Tibial nerve (tissue), 4 donors: ENCODE results near the gene PRKAG2. TPM values are rescaled to one million over a fixed set of nuclear protein-coding genes. Genes with fewer than 3 reads are reported as not detected.
A peak's percentile ranks its signal among the peaks of the same experiment; 100 is the strongest.
"Not testable (repeated sequence)": the region's sequence is repeated elsewhere in the genome, so short reads cannot be mapped to it uniquely, and the experiment has no call there.

Source experiments
- DNase-seq, 2 donors: peaks; one replicate each; pipeline ENCODE4 v3.0.0-alpha.2; 2019; ENCODE audit warnings: low spot score in 2 of 2
- H3K27ac ChIP-seq, 4 donors: fragments of 200-600 bp; sonication (generic) in 3 of 4; one replicate each; pipeline ENCODE4 v1.5.1; 2017 to 2019; ENCODE audit warnings: mild to moderate bottlenecking in 1 of 4
- H3K27me3 ChIP-seq, 2 donors: fragments of 200-600 bp; sonication (generic) in 1 of 2; one replicate each; pipeline versions ENCODE4 v1.5.1 to v1.6.0; 2017 to 2019
- H3K36me3 ChIP-seq, 3 donors: fragments of 200-600 bp; sonication (generic); one replicate each; pipeline ENCODE4 v1.5.1; 2018 to 2019
- H3K4me1 ChIP-seq, 4 donors: fragments of 200-600 bp; sonication (generic) in 3 of 4; one replicate each; pipeline ENCODE4 v1.5.1; 2017 to 2019
- H3K4me3 ChIP-seq, 4 donors: fragments of 200-600 bp; sonication (generic) in 3 of 4; one replicate each; pipeline ENCODE4 v1.5.1; 2017 to 2019; ENCODE audit warnings: mild to moderate bottlenecking in 1 of 4, moderate library complexity in 1 of 4
- H3K9me3 ChIP-seq, 4 donors: fragments of 200-600 bp; sonication (generic) in 3 of 4; one replicate each; pipeline ENCODE4 v1.5.1; 2017 to 2019
- CTCF ChIP-seq, 5 experiments: fragments of 200-600 bp in 3 of 5; fragments of 450-650 bp in 2 of 5; sonication (generic) in 3 of 5; IDR thresholded peaks; one replicate each; pipeline ENCODE4 v1.5.1; 2016 to 2019; ENCODE audit warnings: antibody characterized with exemption in 5 of 5, mild to moderate bottlenecking in 3 of 5, moderate library complexity in 2 of 5
- EP300 ChIP-seq, 2 donors: sonication (generic); formaldehyde crosslinking; IDR thresholded peaks; one replicate each; pipeline ENCODE4 v1.6.1; 2017; ENCODE audit warnings: antibody characterized with exemption in 2 of 2, mild to moderate bottlenecking in 1 of 2
- POLR2A ChIP-seq, 2 donors: fragments of 450-650 bp; IDR thresholded peaks; one replicate each; pipeline ENCODE4 v1.6.1; 2017; ENCODE audit warnings: antibody characterized with exemption in 2 of 2, mild to moderate bottlenecking in 2 of 2, moderate library complexity in 2 of 2
- WGBS, 2 donors: methylation state at CpG; one replicate each; pipeline ENCODE4 v1.1.5; 2018; 5-methylcytosine and 5-hydroxymethylcytosine counted together
- total RNA-seq, 4 donors: library from RNA; depleted of rRNA; stranded (reverse); fragments of >200 nt; gene quantifications; one replicate each; pipeline ENCODE4 v1.1.0, GENCODE V29; 2016

Gene PRKAG2
- total RNA-seq, 4 donors from 2014 or later = 24.5 to 82.6 (median 38.3) TPM

GRCh38 chr7:151800861-151801260 lies 76.1 kb downstream of the PRKAG2 start:
- peaks cover 0 to 12% (median 0%) of the 10 kb centered on the region in 3 donors for H3K36me3 ChIP-seq
- no peak for TF ChIP-seq CTCF (IDR thresholded peaks at IDR 0.05)
- TF ChIP-seq EP300 (IDR thresholded peaks at IDR 0.05) = no peak
- no peak for TF ChIP-seq POLR2A (IDR thresholded peaks at IDR 0.05)
- H3K4me1 ChIP-seq = peaks cover 0 to 27% (median 15%) of the 10 kb centered on the region in 4 donors
- 84% methylated on average over 4 of the region's 4 CpGs for WGBS, 2 donors
- no peak overlapping the region for H3K27ac ChIP-seq
- H3K4me3 ChIP-seq = no peak overlapping the region
- H3K9me3 ChIP-seq = no peaks in the 10 kb centered on the region
- no peaks in the 10 kb centered on the region for H3K27me3 ChIP-seq
- no peak for DNase-seq

GRCh38 chr7:151800391-151800790 lies 76.5 kb downstream of the PRKAG2 start:
- 84 to 87% methylated on average over 7 of the region's 7 CpGs for WGBS, 2 donors
- H3K9me3 ChIP-seq = no peaks in the 10 kb centered on the region
- no peak for DNase-seq

GRCh38 chr7:151799506-151799905 lies 77.4 kb downstream of the PRKAG2 start:
- TF ChIP-seq POLR2A (IDR thresholded peaks at IDR 0.05) = no peak
- no peak for TF ChIP-seq EP300 (IDR thresholded peaks at IDR 0.05)
- no peak for TF ChIP-seq CTCF (IDR thresholded peaks at IDR 0.05)
- H3K36me3 ChIP-seq = no peaks in the 10 kb centered on the region
- no peaks in the 10 kb centered on the region for H3K27me3 ChIP-seq
- WGBS, 2 donors = 92 to 96% methylated on average over 9 to 10 of the region's 15 CpGs
- H3K4me1 ChIP-seq = peaks cover 0 to 38% (median 15%) of the 10 kb centered on the region in 4 donors
- H3K4me3 ChIP-seq = no peak overlapping the region
- H3K27ac ChIP-seq = no peak overlapping the region
- DNase-seq = no peak
- H3K9me3 ChIP-seq = no peaks in the 10 kb centered on the region

More at GRCh38 chr7:151800391-151800790, 76.5 kb downstream of the PRKAG2 start:
- peaks cover 0 to 8% (median 0%) of the 10 kb centered on the region in 3 donors for H3K36me3 ChIP-seq
- H3K4me3 ChIP-seq = no peak overlapping the region
- peaks cover 0 to 29% (median 15%) of the 10 kb centered on the region in 4 donors for H3K4me1 ChIP-seq
- H3K27me3 ChIP-seq = no peaks in the 10 kb centered on the region
- no peak overlapping the region for H3K27ac ChIP-seq
- TF ChIP-seq EP300 (IDR thresholded peaks at IDR 0.05) (no peak), CTCF (IDR thresholded peaks at IDR 0.05) (no peak), POLR2A (IDR thresholded peaks at IDR 0.05) (no peak)

GRCh38 chr7:151798851-151799448 lies 78.0 kb downstream of the PRKAG2 start:
- Histone ChIP-seq H3K27ac (peak overlapping the region in 2 of 4 donors; percentile 73 to 81), H3K36me3 (no peaks in the 10 kb centered on the region), H3K27me3 (no peaks in the 10 kb centered on the region), H3K4me3 (no peak overlapping the region), H3K4me1 (peaks cover 0 to 43% (median 18%) of the 10 kb centered on the region in 4 donors), H3K9me3 (no peaks in the 10 kb centered on the region)
- WGBS, 2 donors = 90 to 92% methylated on average over 10 of the region's 10 CpGs
- TF ChIP-seq EP300 (IDR thresholded peaks at IDR 0.05) (no peak), POLR2A (IDR thresholded peaks at IDR 0.05) (no peak), CTCF (IDR thresholded peaks at IDR 0.05) (no peak)
- DNase-seq = no peak

DNA sequence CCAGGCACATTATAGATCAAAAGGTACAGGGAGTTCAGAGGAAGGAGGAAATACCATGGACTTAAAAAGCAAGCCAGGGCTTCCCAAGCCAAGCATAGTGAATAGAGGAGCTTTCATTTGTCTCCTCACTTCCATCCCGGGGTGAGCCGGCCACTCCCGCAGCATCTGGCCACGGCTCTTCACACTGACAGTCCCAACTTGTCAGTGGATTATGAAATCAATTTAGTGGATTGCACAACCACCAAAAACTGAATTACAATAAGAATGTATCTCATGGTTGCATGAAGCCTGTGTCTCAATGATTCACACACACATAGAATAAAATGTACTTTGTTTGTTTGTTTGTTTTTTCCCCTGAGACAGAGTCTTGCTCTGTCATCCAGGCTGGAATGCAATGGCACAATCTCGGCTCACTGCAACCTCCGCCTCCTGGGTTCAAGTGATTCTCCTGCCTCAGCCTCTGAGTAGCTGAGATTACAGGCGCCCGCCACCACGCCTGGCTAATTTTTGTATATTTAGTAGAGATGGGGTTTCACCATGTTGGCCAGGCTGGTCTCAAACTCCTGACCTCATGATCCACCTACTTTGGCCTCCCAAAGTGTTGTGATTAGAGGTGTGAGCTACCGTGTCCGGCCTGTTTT lies 79.1 kb downstream of the PRKAG2 start:
- Histone ChIP-seq H3K27ac (peak overlapping the region; percentile 34 to 81 (median 57)), H3K4me1 (peaks cover 0 to 55% (median 22%) of the 10 kb centered on the region in 4 donors)
- not testable (repeated sequence) for H3K36me3 ChIP-seq, H3K4me3 ChIP-seq, H3K27me3 ChIP-seq, H3K9me3 ChIP-seq
- peak; percentile 56 to 70 for DNase-seq
- WGBS, 2 donors = 61 to 63% methylated on average over 11 of the region's 11 CpGs
- TF ChIP-seq EP300 (IDR thresholded peaks at IDR 0.05) = peak in 1 of 2 donors; percentile 83
